ENCODE measurements around the gene NXPE1. TPM values are rescaled to one million over a fixed set of nuclear protein-coding genes. Genes with fewer than 3 reads are reported as not detected.

NXPE1 gene
- total RNA-seq, 1 experiment from 2014 or later, result not detected

- no peak overlapping the region for H3K4me2 ChIP-seq (ENCODE audit: insufficient read depth, insufficient read length, low read length)
- H3K27ac Mint-ChIP-seq, result no peak overlapping the region
Observed at GRCh38 chr11:114563077-114563476, 3.4 kb upstream of the NXPE1 start.

More at GRCh38 chr11:114563077-114563476, 3.4 kb upstream of the NXPE1 start:
- no peaks in the 10 kb centered on the region for H4K20me1 ChIP-seq (ENCODE audit: control insufficient read depth, insufficient read depth, insufficient read length)
- H3K79me2 ChIP-seq (ENCODE audit: insufficient read depth, low read length), result no peaks in the 10 kb centered on the region
- no peak overlapping the region for H2BK15ac ChIP-seq (ENCODE audit: low read depth, low read length)
- peaks cover 0 to 2% (median 0%) of the 10 kb centered on the region in 3 experiments; a peak in 1 of 7 replicates for H3K36me3 Mint-ChIP-seq (ENCODE audit: insufficient read depth in 1 of 3, low read depth in 3 of 3)
- H3K9me3 ChIP-seq (ENCODE audit: control insufficient read depth, low read depth, low read length), result no peaks in the 10 kb centered on the region
- H3K27ac ChIP-seq (ENCODE audit: insufficient read length, low read depth, low read length), result no peak overlapping the region
- no peak overlapping the region for H2AK5ac ChIP-seq (ENCODE audit: insufficient read length, low read length)
- no peaks in the 10 kb centered on the region for H3K79me1 ChIP-seq (ENCODE audit: insufficient read depth, low read depth, low read length, poor library complexity, severe bottlenecking)
- no peaks in the 10 kb centered on the region for H3K27me3 Mint-ChIP-seq (ENCODE audit: low read depth)
- H3K23ac ChIP-seq (ENCODE audit: insufficient read length, low read depth, low read length), result no peak overlapping the region
- H3K14ac ChIP-seq (ENCODE audit: insufficient read depth, low read length), result no peak overlapping the region
- H4K91ac ChIP-seq (ENCODE audit: insufficient read length, low read depth, low read length), result no peak overlapping the region
- H2BK5ac ChIP-seq (ENCODE audit: insufficient read length, low read length), result no peak overlapping the region
- no peak overlapping the region for H3K18ac ChIP-seq (ENCODE audit: insufficient read length, low read depth, low read length)
- peaks cover 4% of the 10 kb centered on the region for H3K4me1 ChIP-seq (ENCODE audit: insufficient read depth, low read length)
- TF ChIP-seq CTCF (conservative IDR thresholded peaks at IDR 0.05), result no peak
- H2BK20ac ChIP-seq (ENCODE audit: low read depth, low read length, poor library complexity, severe bottlenecking), result no peak overlapping the region
- H3K9ac ChIP-seq (ENCODE audit: extremely low read depth, insufficient read length, low read length), result no peak overlapping the region
- H2BK120ac ChIP-seq (ENCODE audit: low read depth, low read length, poor library complexity, severe bottlenecking), result no peak overlapping the region
- no CpG with 5 or more reads among the region's 2 CpGs for WGBS (ENCODE audit: extremely low coverage, insufficient read length, low lambda C conversion rate)
- H3K4ac ChIP-seq (ENCODE audit: low read depth, low read length), result no peak overlapping the region
- H2BK12ac ChIP-seq (ENCODE audit: insufficient read length, low read depth, low read length), result no peak overlapping the region
- H3K4me3 Mint-ChIP-seq, result no peak overlapping the region
- no peak for DNase-seq
- H4K5ac ChIP-seq (ENCODE audit: insufficient read length, low read depth, low read length), result no peak overlapping the region
- H3K27me3 ChIP-seq (ENCODE audit: insufficient read depth, low read length), result no peaks in the 10 kb centered on the region
- peaks cover 28 to 30% of the 10 kb centered on the region in 2 experiments for H3K4me1 Mint-ChIP-seq
- no peak overlapping the region for H3K56ac ChIP-seq (ENCODE audit: insufficient read length, low read depth, low read length)
- H3T11ph ChIP-seq (ENCODE audit: low read length), result no peak overlapping the region
- H3K23me2 ChIP-seq (ENCODE audit: insufficient read length, low read depth, low read length, poor library complexity, severe bottlenecking), result no peaks in the 10 kb centered on the region
- H4K8ac ChIP-seq (replicated peaks; ENCODE audit: insufficient read length, low read depth, low read length), result no peak overlapping the region
- peaks cover 0 to 4% of the 10 kb centered on the region in 2 experiments; a peak in 1 of 5 replicates for H3K9me3 Mint-ChIP-seq
- no peak overlapping the region for H2AFZ ChIP-seq (ENCODE audit: low read length)
